ENCODE measurements around the gene TBL1X. TPM values are rescaled to one million over a fixed set of nuclear protein-coding genes. Genes with fewer than 3 reads are reported as not detected.
A peak's percentile ranks its signal among the peaks of the same experiment; 100 is the strongest.

TBL1X gene
- total RNA-seq, 1 donor from 2014 or later = 21.4 TPM

GRCh38 chrX:9730752-9731151 is 265.9 kb downstream of the TBL1X start:
- no peaks in the 10 kb centered on the region for H3K27me3 Mint-ChIP-seq (ENCODE audit: low read depth)
- H3K27ac Mint-ChIP-seq (ENCODE audit: unreplicated experiment) = no peak overlapping the region
- peaks cover 13% of the 10 kb centered on the region for H3K4me1 Mint-ChIP-seq (ENCODE audit: low read depth)
- H3K4me3 Mint-ChIP-seq (ENCODE audit: unreplicated experiment) = no peak overlapping the region
- no peak for DNase-seq (ENCODE audit: low spot score)
- H3K9me3 Mint-ChIP-seq (ENCODE audit: low read depth) = peaks cover 29% of the 10 kb centered on the region
- H3K36me3 Mint-ChIP-seq (ENCODE audit: low read depth) = no peaks in the 10 kb centered on the region
- no peak for TF ChIP-seq CTCF (IDR thresholded peaks at IDR 0.05)

GRCh38 chrX:9737363-9737762 is 272.5 kb downstream of the TBL1X start:
- H3K9me3 Mint-ChIP-seq (ENCODE audit: low read depth) = peaks cover 18% of the 10 kb centered on the region
- DNase-seq (ENCODE audit: low spot score) = no peak
- H3K36me3 Mint-ChIP-seq (ENCODE audit: low read depth) = no peaks in the 10 kb centered on the region
- H3K4me1 Mint-ChIP-seq (ENCODE audit: low read depth) = no peaks in the 10 kb centered on the region
- H3K27ac Mint-ChIP-seq (ENCODE audit: unreplicated experiment) = no peak overlapping the region
- no peaks in the 10 kb centered on the region for H3K27me3 Mint-ChIP-seq (ENCODE audit: low read depth)
- no peak for TF ChIP-seq CTCF (IDR thresholded peaks at IDR 0.05)
- no peak overlapping the region for H3K4me3 Mint-ChIP-seq (ENCODE audit: unreplicated experiment)

GRCh38 chrX:9738151-9738550 is 273.3 kb downstream of the TBL1X start:
- no peak for TF ChIP-seq CTCF (IDR thresholded peaks at IDR 0.05)

GRCh38 chrX:9739130-9739529 is 274.3 kb downstream of the TBL1X start:
- DNase-seq (ENCODE audit: low spot score) = no peak
- no peaks in the 10 kb centered on the region for H3K27me3 Mint-ChIP-seq (ENCODE audit: low read depth)
- no peak for TF ChIP-seq CTCF (IDR thresholded peaks at IDR 0.05)
- no peak overlapping the region for H3K27ac Mint-ChIP-seq (ENCODE audit: unreplicated experiment)
- no peaks in the 10 kb centered on the region for H3K4me1 Mint-ChIP-seq (ENCODE audit: low read depth)
- no peak overlapping the region for H3K4me3 Mint-ChIP-seq (ENCODE audit: unreplicated experiment)
- no peaks in the 10 kb centered on the region for H3K36me3 Mint-ChIP-seq (ENCODE audit: low read depth)
- H3K9me3 Mint-ChIP-seq (ENCODE audit: low read depth) = peaks cover 21% of the 10 kb centered on the region

More at GRCh38 chrX:9738151-9738550, 273.3 kb downstream of the TBL1X start:
- no peaks in the 10 kb centered on the region for H3K4me1 Mint-ChIP-seq (ENCODE audit: low read depth)
- H3K36me3 Mint-ChIP-seq (ENCODE audit: low read depth) = no peaks in the 10 kb centered on the region
- H3K27ac Mint-ChIP-seq (ENCODE audit: unreplicated experiment) = no peak overlapping the region
- no peak overlapping the region for H3K4me3 Mint-ChIP-seq (ENCODE audit: unreplicated experiment)
- H3K9me3 Mint-ChIP-seq (ENCODE audit: low read depth) = peaks cover 18% of the 10 kb centered on the region
- H3K27me3 Mint-ChIP-seq (ENCODE audit: low read depth) = no peaks in the 10 kb centered on the region
- DNase-seq (ENCODE audit: low spot score) = no peak

GRCh38 chrX:9745417-9746115 is 280.7 kb downstream of the TBL1X start:
- peaks cover 17% of the 10 kb centered on the region for H3K9me3 Mint-ChIP-seq (ENCODE audit: low read depth)
- H3K36me3 Mint-ChIP-seq (ENCODE audit: low read depth) = no peaks in the 10 kb centered on the region
- peaks cover 20% of the 10 kb centered on the region for H3K4me1 Mint-ChIP-seq (ENCODE audit: low read depth)
- H3K27ac Mint-ChIP-seq (ENCODE audit: unreplicated experiment) = peak overlapping the region; percentile 86
- H3K4me3 Mint-ChIP-seq (ENCODE audit: unreplicated experiment) = no peak overlapping the region
- DNase-seq (ENCODE audit: low spot score) = no peak
- TF ChIP-seq CTCF (IDR thresholded peaks at IDR 0.05) = no peak
- no peaks in the 10 kb centered on the region for H3K27me3 Mint-ChIP-seq (ENCODE audit: low read depth)

Data from chondrocyte (in vitro differentiated cells).